ENCODE measurements around the gene SPI1.

DNA sequence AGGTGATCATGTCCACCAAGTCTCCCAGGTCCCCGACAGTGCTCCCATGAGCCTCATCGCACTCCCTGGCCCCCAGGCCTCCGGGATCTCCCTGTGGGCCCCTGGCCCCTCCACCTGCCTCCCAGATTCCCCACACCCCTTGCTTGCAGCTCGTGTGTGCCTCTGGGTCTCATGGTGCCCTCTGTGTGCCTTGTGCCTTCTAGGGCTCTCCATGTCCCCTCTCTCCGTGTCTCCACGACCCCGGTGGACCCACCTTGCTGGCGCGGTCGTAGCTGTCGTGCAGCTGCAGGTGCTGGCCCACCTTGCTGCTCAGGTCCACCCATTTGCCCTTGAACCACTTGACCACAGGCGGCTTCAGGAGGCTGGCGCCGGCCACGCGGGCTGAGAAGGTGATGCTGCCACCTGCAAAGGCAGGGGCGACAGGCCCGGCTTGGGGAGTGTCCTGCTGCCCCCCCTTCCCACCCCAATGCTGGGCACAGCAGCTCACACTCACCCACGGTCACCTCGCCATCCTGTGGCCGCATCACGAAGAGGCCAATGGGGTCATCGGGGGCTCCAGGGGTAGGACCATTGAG, 28.7 kb downstream of the SPI1 start:
- no peak for TF ChIP-seq GLIS3 (CRISPR knock-in tag; IDR thresholded peaks at IDR 0.05)
- no peak for TF ChIP-seq ISL1 (CRISPR knock-in tag; IDR thresholded peaks at IDR 0.05)
- TF ChIP-seq ZNF8 (CRISPR knock-in tag; IDR thresholded peaks at IDR 0.05), result no peak
- TF ChIP-seq, protein P1, sequence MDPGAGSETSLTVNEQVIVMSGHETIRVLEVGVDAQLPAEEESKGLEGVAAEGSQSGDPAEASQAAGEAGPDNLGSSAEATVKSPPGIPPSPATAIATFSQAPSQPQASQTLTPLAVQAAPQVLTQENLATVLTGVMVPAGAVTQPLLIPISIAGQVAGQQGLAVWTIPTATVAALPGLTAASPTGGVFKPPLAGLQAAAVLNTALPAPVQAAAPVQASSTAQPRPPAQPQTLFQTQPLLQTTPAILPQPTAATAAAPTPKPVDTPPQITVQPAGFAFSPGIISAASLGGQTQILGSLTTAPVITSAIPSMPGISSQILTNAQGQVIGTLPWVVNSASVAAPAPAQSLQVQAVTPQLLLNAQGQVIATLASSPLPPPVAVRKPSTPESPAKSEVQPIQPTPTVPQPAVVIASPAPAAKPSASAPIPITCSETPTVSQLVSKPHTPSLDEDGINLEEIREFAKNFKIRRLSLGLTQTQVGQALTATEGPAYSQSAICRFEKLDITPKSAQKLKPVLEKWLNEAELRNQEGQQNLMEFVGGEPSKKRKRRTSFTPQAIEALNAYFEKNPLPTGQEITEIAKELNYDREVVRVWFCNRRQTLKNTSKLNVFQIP (CRISPR knock-in tag; IDR thresholded peaks at IDR 0.05; ENCODE audit: borderline replicate concordance, low read depth), result no peak
- no peak for TF ChIP-seq SNAI2 (CRISPR knock-in tag; IDR thresholded peaks at IDR 0.05)
- no peak for TF ChIP-seq TOX (CRISPR knock-in tag; IDR thresholded peaks at IDR 0.05; ENCODE audit: borderline replicate concordance)
- TF ChIP-seq RARB (CRISPR knock-in tag; IDR thresholded peaks at IDR 0.05), result no peak
- TF ChIP-seq, protein P2, sequence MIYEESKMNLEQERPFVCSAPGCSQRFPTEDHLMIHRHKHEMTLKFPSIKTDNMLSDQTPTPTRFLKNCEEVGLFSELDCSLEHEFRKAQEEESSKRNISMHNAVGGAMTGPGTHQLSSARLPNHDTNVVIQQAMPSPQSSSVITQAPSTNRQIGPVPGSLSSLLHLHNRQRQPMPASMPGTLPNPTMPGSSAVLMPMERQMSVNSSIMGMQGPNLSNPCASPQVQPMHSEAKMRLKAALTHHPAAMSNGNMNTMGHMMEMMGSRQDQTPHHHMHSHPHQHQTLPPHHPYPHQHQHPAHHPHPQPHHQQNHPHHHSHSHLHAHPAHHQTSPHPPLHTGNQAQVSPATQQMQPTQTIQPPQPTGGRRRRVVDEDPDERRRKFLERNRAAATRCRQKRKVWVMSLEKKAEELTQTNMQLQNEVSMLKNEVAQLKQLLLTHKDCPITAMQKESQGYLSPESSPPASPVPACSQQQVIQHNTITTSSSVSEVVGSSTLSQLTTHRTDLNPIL (CRISPR knock-in tag; IDR thresholded peaks at IDR 0.05; ENCODE audit: low read depth), result no peak
- no peak for TF ChIP-seq TCF4 (CRISPR knock-in tag; IDR thresholded peaks at IDR 0.05; ENCODE audit: borderline replicate concordance)
- no peak for TF ChIP-seq ARNTL (CRISPR knock-in tag; IDR thresholded peaks at IDR 0.05; ENCODE audit: borderline replicate concordance, low read depth)
- TF ChIP-seq, protein P3, sequence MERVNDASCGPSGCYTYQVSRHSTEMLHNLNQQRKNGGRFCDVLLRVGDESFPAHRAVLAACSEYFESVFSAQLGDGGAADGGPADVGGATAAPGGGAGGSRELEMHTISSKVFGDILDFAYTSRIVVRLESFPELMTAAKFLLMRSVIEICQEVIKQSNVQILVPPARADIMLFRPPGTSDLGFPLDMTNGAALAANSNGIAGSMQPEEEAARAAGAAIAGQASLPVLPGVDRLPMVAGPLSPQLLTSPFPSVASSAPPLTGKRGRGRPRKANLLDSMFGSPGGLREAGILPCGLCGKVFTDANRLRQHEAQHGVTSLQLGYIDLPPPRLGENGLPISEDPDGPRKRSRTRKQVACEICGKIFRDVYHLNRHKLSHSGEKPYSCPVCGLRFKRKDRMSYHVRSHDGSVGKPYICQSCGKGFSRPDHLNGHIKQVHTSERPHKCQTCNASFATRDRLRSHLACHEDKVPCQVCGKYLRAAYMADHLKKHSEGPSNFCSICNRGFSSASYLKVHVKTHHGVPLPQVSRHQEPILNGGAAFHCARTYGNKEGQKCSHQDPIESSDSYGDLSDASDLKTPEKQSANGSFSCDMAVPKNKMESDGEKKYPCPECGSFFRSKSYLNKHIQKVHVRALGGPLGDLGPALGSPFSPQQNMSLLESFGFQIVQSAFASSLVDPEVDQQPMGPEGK (CRISPR knock-in tag; IDR thresholded peaks at IDR 0.05; ENCODE audit: borderline replicate concordance), result no peak

Data from SK-N-SH treated with all-trans-retinoic acid at 6 μM for 48 hours (cell line).